Lower lobe of right lung (tissue), 2 donors: ENCODE data around the gene TMCC2. TPM values are rescaled to one million over a fixed set of nuclear protein-coding genes. Genes with fewer than 3 reads are reported as not detected.

Experiments
- ATAC-seq, 2 donors: fragments of 200-7000 bp; cut with Tn5 transposase; one replicate each; pipeline ENCODE4 v1.9.1; 2020 to 2022; ENCODE audit warnings: mild to moderate bottlenecking in 2 of 2, moderate library complexity in 2 of 2
- DNase-seq: peaks from one replicate; pipeline ENCODE4 v3.0.0-alpha.2; 2020
- H3K27ac ChIP-seq: fragments of 200-600 bp; one replicate; pipeline ENCODE4 v1.8.0; 2022
- H3K27me3 ChIP-seq: fragments of 200-600 bp; one replicate; pipeline ENCODE4 v1.8.0; 2022; ENCODE audit warnings: low read depth
- H3K36me3 ChIP-seq: fragments of 200-600 bp; one replicate; pipeline ENCODE4 v1.8.0; 2022; ENCODE audit warnings: mild to moderate bottlenecking
- H3K4me1 ChIP-seq: fragments of 200-600 bp; one replicate; pipeline ENCODE4 v1.8.0; 2022
- H3K4me3 ChIP-seq: fragments of 200-600 bp; one replicate; pipeline ENCODE4 v1.8.0; 2022; ENCODE audit warnings: mild to moderate bottlenecking
- H3K9me3 ChIP-seq: fragments of 200-600 bp; one replicate; pipeline ENCODE4 v1.8.0; 2022
- CTCF ChIP-seq: fragments of 200-600 bp; IDR thresholded peaks from one replicate; pipeline ENCODE4 v1.8.0; 2022; ENCODE audit warnings: antibody characterized with exemption, mild to moderate bottlenecking
- intact Hi-C: fragments of 100-400 bp; cut with DNase I; formaldehyde crosslinking; loops from one replicate; pipeline ENCODE4 v1.11.0; 2022
- total RNA-seq: library from RNA; stranded (reverse); fragmentation: NEBNext Ultra II Directional; extraction: Animal tissue kit (Norgen Biotek cat#: 25700); gene quantifications from one replicate; pipeline ENCODE4 v1.2.1, GENCODE V29; 2021
- donor health status: DM: no; HTN: yes; CAD: no; lungs with severe emphysema.

The TMCC2 gene
- total RNA-seq, 1 donor from 2014 or later, result 3.0 TPM

GRCh38 chr1:205205055-205205454 lies 22.7 kb upstream of the TMCC2 start:
- no peak overlapping the region for H3K4me3 ChIP-seq
- no peaks in the 10 kb centered on the region for H3K27me3 ChIP-seq
- no peaks in the 10 kb centered on the region for H3K9me3 ChIP-seq
- DNase-seq (no peak), ATAC-seq (no peak)
- no peak overlapping the region for H3K27ac ChIP-seq
- intact Hi-C loops, result no loop called here
- no peak for TF ChIP-seq CTCF
- H3K36me3 ChIP-seq, result no peaks in the 10 kb centered on the region
- peaks cover 12% of the 10 kb centered on the region for H3K4me1 ChIP-seq

GRCh38 chr1:205208811-205209210 lies 18.9 kb upstream of the TMCC2 start:
- no peak for DNase-seq
- Histone ChIP-seq H3K4me1 (peaks cover 16% of the 10 kb centered on the region), H3K4me3 (no peak overlapping the region), H3K27me3 (no peaks in the 10 kb centered on the region), H3K27ac (no peak overlapping the region), H3K36me3 (no peaks in the 10 kb centered on the region), H3K9me3 (no peaks in the 10 kb centered on the region)
- intact Hi-C loops, result no loop called here
- ATAC-seq, result no peak
- TF ChIP-seq CTCF, result no peak

GRCh38 chr1:205210756-205211168 lies 17.0 kb upstream of the TMCC2 start:
- DNase-seq (no peak), ATAC-seq (peak in 1 of 2 donors; percentile 40)
- no peak for TF ChIP-seq CTCF
- H3K36me3 ChIP-seq, result no peaks in the 10 kb centered on the region
- intact Hi-C loops, result no loop called here
- H3K4me1 ChIP-seq, result peaks cover 15% of the 10 kb centered on the region
- peak overlapping the region; percentile 95 for H3K27ac ChIP-seq
- H3K4me3 ChIP-seq, result peak overlapping the region; percentile 90
- H3K27me3 ChIP-seq, result no peaks in the 10 kb centered on the region
- H3K9me3 ChIP-seq, result no peaks in the 10 kb centered on the region

GRCh38 chr1:205211169-205211838 lies 16.4 kb upstream of the TMCC2 start, which contains the start of gene DSTYK:
Gene DSTYK (minus strand): TSS chr1:205211702. CDS start chr1:205211535, 167 bp downstream.
- DNase-seq (peak; percentile 95), ATAC-seq (peak; percentile 97)
- H3K27ac ChIP-seq, result peak within 1 kb of the TSS; percentile 95
- H3K36me3 ChIP-seq, result no peaks in the 10 kb centered on the region
- peak within 1 kb of the TSS; percentile 90 for H3K4me3 ChIP-seq
- no peaks in the 10 kb centered on the region for H3K9me3 ChIP-seq
- intact Hi-C loops, result no loop called here
- peaks cover 15% of the 10 kb centered on the region for H3K4me1 ChIP-seq
- no peak for TF ChIP-seq CTCF
- no peaks in the 10 kb centered on the region for H3K27me3 ChIP-seq

GRCh38 chr1:205211839-205212536 lies 15.8 kb upstream of the TMCC2 start:
- no peaks in the 10 kb centered on the region for H3K36me3 ChIP-seq
- intact Hi-C loops, result no loop called here
- peak overlapping the region; percentile 95 for H3K27ac ChIP-seq
- H3K27me3 ChIP-seq, result no peaks in the 10 kb centered on the region
- TF ChIP-seq CTCF, result no peak
- peaks cover 15% of the 10 kb centered on the region for H3K4me1 ChIP-seq
- ATAC-seq (peak; percentile 2 to 24), DNase-seq (no peak)
- H3K9me3 ChIP-seq, result no peaks in the 10 kb centered on the region
- peak overlapping the region; percentile 90 for H3K4me3 ChIP-seq
